NCI-H2227 (cell line): ENCODE measurements around the gene PHF19.

Experiments
- DNase-seq: peaks from one replicate; lab custom pipeline; 2025; ENCODE audit not compliant: unreplicated experiment; lab: John Stamatoyannopoulos, UW

PHF19 gene

GRCh38 chr9:120913647-120914264 is 36.8 kb upstream of the PHF19 start:
- DNase-seq: no peak

- no peak for DNase-seq
Observed at GRCh38 chr9:120912958-120913646, 36.1 kb upstream of the PHF19 start.

GRCh38 chr9:120911295-120911837 is 34.4 kb upstream of the PHF19 start:
- no peak for DNase-seq

GRCh38 chr9:120910643-120911042 is 33.7 kb upstream of the PHF19 start:
- no peak for DNase-seq

- no peak for DNase-seq
Observed at GRCh38 chr9:120909904-120910303, 32.9 kb upstream of the PHF19 start.

DNA sequence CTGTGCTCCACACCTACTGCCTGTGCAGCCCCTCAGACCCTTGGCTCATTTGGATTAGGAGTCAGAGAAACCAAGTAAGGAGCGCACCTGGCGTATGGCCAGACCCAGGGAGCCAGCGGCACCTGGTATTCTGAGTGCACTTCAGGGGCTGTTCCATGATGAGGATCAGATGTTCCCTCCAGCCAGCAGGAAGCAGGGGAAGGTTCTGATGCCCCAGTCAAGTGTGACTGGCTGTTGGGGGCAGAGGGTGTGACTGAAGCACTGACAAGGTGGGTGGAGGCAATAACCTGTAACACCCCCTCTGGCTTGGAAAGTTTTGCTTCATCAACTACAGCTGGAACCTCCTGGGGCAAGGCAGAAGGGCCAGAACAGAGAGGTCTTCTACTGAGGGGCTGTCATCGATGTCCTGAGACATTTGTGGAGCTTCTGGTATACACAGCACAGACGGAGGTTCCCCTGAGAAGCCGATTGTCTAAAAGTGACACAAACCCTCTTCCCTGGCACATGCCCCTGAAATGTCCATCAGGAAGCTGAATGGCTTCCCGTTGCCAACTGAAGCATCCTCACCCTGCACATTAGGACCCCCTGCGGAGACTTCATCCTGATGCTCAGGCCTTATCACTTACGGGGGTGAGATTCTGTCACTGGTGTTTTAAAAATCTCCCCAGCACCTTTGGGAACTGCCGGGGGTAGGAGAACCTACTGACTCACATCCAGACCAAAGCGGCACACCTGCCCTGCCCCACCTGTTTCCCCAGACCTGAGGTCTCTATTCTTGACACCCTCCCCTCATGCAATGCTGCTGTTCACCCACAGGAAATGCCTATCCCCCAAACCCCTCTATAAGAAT is 28.6 kb upstream of the PHF19 start:
- DNase-seq: no peak

DNA sequence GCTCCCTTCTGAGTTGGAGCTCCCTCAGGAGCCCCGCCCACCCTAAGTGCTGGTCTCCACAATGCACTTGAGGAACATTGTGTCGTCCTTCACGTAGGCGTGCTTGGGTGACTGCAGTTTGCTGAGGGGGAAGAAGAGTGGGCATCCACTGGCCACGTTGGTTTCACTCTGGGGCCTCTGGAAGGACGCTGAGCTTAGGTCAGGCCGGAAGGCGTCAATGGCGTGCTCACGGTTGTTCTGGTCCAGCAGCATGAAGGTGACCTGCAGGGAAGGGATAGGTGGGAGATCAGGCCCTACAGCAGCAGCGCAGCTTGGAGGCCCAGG is 28.0 kb upstream of the PHF19 start:
- DNase-seq: no peak

DNA sequence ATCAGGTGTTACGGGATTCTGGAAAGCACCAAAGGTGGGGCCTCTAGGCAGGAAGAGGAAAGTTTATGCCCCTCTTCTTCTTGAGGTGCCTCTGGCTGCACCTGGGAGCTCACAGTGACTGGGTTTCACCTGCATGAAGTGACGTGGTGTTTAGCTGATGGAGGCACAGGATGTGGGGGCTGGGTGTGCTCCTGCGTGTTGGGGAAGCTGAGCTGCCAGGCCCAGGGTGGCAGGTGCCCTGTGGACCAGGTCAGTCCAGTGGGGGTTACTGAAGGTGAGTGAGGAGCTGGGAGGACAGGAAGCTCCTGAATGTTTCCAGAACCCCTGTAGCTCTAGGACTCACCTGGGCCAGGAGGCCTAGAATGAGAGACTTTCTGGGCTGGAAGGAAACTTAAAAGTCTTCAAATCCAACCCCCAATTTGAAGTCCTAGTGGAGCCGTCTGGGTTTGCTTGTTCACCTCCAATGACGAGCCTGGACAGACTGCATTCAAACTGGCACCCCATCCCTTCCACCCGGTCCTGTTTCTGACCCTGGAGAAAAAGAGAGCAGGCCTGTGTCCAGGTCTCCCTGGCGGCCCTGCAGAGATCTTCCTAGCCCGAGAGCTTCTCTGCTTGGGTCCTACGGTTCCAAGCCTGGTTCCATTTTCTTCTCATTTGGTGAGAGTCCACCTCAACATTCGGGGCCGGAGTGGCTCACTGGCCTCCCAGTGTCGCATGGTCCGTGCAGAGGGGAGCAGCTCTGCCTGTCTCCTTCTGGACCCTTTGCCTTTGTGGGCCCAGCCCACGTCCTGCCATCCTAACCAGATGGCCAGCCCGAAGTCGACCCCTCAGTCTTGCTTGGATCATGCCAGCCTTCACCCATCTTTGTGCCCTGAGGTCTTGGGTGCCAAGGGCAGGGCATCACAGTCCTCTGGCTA is 27.3 kb upstream of the PHF19 start:
- no peak for DNase-seq

- no peak for DNase-seq
Observed at GRCh38 chr9:120902569-120903535, 25.9 kb upstream of the PHF19 start.

DNA sequence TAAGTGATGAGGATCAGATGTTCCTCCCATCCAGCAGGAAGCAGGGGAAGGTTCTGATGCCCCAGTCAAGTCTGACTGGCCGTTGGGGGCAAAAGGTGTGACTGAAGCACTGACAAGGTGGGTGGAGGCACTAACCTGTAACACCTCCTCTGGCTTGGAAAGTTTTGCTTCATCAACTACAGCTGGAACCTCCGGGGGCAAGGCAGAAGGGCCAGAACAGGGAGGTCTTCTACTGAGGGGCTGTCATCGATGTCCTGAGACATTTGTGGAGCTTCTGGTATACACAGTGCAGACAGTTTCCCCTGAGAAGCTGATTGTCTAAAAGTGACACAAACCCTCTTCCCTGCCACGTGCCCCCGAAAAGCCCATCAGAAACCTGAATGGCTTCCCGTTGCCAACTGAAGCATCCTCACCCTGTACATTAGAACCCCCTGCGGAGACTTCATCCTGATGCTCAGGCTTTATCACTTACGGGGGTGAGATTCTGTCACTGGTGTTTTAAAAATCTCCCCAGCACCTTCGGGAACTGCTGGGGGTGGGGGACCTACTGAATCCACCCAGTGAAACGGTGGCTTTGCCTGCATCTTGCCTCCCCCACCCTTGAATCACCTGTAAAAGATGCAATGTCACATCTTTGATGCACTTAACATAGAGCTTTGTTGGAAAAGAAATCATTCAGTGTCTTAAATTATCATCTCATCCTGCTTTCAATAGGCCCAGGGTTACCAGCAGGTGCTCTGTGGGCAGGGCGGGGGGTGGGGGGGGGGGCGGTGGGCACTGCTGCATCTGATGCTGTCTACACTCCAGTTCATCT is 25.0 kb upstream of the PHF19 start:
- no peak for DNase-seq

DNA sequence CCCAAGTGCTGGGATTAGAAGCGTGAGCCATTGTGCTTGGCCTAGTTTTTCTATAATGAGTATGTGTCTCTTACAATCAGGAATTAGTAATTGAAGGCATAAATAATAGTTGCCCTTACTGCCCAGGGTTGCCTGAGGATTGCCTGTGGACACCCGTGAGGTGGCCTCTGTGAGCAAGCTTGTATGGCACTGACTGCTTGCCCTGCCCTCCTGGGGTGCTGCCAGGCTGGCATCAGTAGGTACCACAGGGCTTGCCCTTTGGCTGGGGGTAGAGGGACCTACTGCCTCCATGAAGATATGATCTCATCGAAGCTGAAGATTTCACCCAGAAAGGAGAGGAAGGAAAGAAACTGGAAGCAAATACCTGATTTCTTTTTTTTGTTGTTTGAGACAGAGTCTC is 23.8 kb upstream of the PHF19 start:
- no peak for DNase-seq

- no peak for DNase-seq
Observed at GRCh38 chr9:120899490-120900068, 22.6 kb upstream of the PHF19 start.

GRCh38 chr9:120898396-120898795 is 21.4 kb upstream of the PHF19 start:
- no peak for DNase-seq

DNA sequence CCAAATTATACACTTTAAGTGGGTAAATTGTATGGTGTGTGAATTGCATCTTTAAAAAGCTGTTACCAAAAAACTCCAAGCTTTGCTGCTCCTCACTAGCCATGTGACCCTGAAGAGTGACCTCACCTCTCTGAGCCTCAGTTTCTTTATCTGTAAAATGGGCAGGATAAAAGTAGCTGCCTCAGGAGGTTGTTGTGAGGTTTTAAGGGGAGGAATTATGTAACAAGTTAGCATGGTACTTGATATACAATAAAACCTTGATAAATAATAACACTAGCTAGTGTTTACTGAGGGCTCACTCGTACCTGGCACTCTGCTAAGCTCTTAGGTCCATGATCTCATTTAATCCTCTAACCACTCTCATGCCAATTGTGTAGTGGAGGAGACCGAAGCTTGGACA is 19.0 kb upstream of the PHF19 start:
- DNase-seq: no peak

DNA sequence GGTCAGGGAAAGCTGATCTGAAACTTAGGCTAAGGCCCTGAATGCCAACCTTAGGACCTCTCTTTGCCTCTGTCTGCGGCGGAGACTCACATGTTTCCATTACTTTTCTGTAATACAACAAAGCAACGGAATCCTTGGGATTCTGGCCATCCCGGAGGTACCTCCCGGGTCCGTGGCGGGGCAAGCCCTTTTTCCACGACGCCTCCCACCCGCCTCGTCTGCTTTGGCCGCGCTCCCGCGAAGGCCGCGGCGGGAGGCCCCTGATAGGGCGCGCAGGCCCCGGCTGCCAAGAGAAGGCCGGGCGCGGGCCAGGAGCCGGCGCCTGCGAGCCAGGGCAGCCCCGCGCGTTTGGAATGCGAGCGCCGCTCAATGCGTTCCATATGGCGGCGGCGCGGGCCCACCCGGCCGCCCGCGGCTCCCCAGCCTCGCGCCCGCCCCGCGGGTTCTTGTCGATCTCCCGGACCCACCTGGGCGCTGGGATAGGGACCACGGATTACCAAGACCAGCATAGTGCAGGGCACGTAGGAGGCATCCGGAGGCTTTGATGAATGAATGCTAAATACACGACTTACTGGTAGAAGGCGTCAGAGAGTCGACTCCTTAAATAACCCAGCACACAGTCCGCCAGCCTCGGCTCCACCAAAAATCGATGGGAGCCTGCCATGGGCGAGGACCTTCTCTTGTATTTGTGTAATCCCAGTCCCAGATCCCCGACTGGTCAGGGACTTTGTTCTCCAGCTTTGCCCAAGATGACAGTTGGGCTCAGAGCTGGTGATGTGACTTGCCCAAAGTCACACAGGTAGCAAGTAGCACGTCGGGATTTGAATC is 17.5 kb upstream of the PHF19 start:
- no peak for DNase-seq

DNA sequence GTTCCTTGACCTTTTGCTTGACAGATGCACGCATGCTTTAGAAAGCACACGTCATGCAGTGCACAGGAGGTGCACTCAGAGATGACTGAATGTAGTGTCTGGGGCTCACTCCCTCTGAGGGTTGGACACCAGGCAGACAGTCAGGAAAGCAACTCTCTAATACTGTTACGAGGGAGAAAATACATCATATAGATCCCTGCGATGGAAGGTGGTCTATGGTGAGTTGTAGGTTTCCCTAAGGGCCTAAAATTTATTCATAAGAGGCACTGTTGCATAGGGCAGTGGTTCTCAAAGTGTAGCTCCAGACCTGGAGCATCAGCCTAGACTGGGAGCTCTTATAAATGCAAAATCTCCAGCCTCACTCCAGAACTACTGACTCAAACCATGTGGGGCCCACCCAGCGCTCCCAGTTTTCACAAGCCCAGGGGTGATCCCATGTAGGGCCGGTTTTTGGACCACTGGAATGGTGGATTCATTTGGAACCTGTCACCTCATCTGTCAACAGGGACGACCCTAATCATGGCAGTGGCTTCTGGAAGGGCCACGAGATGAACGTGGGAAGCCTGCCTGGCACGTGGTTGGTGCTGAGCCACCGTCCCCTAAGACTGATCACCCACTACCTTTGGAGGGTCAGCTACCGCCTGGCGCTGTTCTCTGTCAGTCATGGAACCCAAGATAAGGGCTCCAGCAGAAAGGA is 16.8 kb upstream of the PHF19 start:
- DNase-seq: peak; percentile 38
